Muscle of back (tissue), 11 donors: ENCODE results near the gene NDP. TPM values are rescaled to one million over a fixed set of nuclear protein-coding genes. Genes with fewer than 3 reads are reported as not detected.
"Not testable (repeated sequence)": the region's sequence is repeated elsewhere in the genome, so short reads cannot be mapped to it uniquely, and the experiment has no call there.

Experiments
- DNase-seq, 3 donors: peaks; one replicate each; pipeline versions ENCODE4 v3.0.0 to v3.0.0-alpha.2; 2013
- polyA plus RNA-seq, 10 donors: library from polyadenylated mRNA; unstranded; fragments of 120-200 nt; gene quantifications; one replicate each; pipeline ENCODE4 v1.2.1, GENCODE V29; 2013; ENCODE audit not compliant: insufficient read length in 10 of 10

NDP gene
- polyA plus RNA-seq, 10 donors: 0.67 to 3.8 (median 2.4) TPM

GRCh38 chrX:43971966-43972961, 926 bp downstream of the NDP start:
- DNase-seq: no peak

DNA sequence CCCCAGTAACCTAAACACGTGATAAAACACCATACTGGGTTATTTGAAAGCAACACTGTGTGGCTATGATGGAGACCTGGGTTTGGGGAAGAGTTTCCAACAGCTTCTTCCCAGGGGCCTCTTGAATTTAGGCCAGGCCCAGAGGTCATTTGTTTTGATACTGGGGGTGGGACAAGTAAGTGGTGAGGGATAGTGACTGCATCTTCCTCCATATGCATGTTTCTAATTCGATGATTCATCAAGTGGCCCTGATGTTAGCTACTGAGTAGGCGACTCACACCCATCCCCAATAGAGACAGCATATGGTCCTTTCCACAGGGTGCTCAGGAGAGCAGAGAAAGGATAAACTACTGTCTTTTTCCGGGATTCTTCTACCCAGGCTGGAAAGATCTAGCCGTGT, 2.7 kb downstream of the NDP start:
- DNase-seq: peak in 1 of 3 donors; percentile 28

DNA sequence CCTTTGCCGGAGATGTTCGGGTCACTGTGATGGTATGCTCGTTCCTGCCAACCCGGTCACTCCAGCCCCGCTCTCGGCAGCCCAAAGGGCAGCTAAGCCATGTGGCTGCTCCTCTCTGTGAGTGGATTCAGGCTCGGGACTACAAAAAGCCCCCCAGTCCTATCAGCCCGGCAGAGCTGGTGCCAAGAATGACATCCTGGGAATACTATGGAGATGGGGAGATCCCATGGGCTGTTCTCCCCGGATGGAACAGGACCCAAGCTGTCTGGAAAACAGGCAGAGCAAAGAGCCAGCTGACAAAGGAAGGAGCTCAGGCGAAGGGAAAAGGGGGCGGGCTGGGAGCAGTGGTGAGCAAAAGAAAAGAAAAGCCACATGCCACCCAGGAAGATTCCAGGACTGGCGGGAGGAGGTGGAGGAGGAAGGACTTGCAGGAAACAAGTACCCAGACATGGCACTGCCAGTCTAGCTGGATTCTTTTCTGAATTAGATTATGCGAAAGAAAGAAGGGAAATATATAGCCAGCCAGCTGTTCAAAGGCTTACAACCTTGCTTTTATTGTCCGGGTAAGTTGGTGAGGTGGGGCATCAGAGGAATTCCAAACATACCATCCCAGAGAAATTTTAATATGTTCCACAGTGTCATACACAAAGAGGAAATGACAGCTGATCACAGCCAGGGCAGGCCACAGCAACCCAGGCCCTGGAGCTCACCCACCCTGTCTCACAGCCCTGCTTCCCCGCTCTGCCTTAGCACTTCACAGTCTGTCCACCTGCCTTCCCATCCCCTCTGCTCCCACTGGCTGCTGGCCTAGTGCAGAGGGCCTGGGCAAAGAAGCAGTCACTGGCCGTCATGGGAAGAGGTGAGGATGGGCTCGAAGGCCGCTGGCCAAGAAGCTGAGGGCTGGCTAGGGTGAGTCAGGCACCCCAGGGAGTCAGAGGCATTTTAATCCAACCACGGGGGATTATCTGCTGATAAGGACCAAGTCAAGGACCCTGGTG, 3.4 kb downstream of the NDP start:
- no peak for DNase-seq

- DNase-seq: no peak
Measured at GRCh38 chrX:43968359-43968781, 4.8 kb downstream of the NDP start.

DNA sequence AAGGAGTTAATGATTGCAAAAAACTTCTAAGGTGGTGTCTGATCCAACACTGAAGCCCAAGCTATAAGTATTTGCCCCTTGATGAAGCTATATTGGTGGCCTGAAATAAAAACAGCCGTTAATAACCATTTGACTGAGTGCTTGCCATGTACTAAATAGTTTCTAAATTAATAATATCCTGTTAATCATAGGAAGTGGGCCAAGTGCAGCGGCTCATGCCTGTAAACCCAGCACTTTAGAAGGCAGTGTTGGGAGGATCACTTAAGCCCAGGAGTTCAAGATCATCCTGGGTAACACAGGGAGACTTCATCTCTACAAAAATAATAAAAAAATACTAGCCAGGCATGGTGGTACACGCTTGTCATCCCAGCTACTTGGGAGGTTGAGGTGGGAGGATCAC, 8.3 kb downstream of the NDP start:
- no peak for DNase-seq

GRCh38 chrX:43963726-43964125, 9.5 kb downstream of the NDP start:
- DNase-seq: no peak

DNA sequence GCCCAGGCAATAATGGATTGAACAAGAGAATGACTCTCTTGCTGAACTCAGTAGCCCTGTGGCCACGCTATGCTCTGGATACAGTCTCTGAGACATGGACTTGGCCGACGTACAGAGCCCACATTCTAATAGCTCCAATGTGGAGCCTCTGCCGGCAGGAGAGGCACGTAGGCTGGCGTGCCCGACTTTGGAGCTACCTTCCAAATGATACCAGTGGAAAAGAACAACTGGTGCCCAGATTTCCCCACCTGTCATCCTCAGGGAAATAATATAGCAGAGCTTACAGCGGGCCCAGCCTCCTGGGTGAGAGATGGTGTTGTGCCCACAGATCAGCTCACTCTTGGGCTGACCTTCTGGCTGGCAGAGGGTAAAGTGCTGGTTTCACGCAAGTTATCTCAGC, 10.6 kb downstream of the NDP start:
- DNase-seq: no peak

GRCh38 chrX:43961699-43962098, 11.5 kb downstream of the NDP start:
- DNase-seq: no peak

GRCh38 chrX:43958529-43958928, 14.7 kb downstream of the NDP start:
- DNase-seq: peak; percentile 65 to 81 (median 70)

DNA sequence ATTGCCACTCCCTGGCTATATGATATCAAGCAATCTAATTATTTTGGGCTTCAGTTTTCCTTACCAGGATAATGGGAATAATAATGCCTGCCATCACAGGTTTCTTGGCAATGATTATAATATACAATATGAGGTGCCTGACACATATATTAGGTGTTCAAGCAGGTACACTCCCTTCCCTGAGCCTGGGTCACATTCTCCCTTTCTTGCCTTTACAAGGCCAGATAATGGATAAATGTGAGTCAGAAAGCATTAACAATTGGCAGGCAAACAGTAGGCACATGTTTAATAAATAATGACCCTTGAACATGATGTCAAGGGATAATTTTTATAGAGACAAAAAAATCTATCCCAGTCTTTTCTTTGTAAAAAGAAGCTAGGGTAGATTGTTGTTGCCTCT, 17.2 kb downstream of the NDP start:
- DNase-seq: no peak

- DNase-seq: no peak
Measured at GRCh38 chrX:43953218-43953617, 20.0 kb downstream of the NDP start.

GRCh38 chrX:43949669-43950068, 23.5 kb downstream of the NDP start:
- DNase-seq: peak in 1 of 3 donors; percentile 21

DNA sequence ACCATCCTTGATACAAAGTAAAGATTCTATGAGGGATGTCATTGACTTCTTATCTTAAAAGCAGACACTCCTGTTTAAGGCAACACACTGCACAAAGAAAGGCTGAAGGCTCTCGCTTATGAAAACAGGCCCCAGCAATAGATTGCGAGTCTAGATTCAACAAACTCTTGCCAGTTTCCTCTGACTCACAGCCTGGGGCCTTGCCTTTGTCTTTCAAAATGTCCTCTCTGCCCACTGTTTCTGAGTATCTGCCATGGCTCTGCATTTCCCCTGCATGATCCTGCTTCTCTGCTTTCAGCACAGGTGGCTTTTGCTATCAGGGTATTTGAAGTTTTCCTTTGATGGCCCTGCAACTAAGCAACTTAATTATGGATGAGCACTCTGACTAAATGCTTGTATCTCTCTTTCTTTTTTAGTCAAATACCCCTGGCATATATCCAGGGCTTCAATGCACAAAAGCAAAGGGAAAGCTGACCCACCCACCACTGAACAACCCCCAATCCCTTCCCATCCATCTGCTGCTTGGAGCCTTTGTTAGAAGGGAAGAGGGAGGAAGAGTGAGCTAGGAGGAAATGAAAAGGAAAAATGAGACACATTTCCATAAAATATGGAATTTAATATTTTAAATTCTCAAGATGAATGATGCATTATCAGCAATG, 32.2 kb downstream of the NDP start:
- no peak for DNase-seq

DNA sequence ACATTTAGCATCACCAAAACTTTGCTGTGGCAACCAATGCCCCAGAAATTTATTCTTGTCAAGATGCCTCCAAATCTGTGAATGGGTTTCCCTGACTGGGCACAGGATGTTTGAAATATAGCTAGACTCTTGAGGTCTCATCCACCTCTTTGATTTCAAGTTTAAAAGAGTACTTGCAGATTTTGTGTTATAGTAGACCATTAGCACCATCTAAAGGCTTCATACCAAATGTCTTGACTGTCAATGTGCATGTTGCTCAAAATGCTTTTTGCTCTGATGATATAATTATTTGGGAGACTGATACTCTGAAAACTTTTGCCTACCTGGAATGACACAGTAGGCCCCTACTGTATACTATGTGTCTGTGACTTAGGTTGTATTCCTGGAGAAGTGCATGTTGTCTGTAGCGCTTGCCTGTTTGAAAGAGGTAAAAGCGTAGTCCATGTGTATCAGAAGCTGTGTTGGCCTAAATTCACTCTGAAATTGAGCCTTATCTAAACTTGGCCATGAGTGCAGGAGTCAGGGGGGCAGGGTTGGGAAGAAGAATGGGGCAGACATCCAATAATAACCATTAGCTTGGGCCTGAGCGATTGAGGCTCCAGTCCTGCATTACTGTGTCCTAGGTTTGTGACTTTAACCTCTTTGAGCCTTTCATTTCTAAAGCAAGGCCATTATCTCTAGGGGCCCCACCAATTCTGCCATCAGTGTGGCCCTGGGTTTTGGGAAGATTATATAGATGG, 33.8 kb downstream of the NDP start:
- peak in 1 of 3 donors; percentile 2 for DNase-seq

DNA sequence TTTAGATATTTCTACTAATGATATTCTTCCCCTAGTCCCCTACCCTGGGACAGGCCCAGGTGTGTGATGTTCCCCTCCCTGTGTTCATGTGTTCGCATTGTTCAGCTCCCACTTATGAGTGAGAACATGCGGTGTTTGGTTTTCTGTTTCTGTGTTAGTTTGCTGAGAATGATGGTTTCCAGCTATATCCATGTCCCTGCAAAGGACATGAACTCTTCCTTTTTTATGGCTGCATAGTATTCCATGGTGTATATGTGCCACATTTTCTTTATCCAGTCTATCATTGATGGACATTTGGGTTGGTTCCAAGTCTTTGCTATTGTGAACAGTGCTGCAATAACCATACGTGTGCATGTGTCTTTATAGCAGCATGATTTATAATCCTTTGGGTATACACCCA, 51.2 kb downstream of the NDP start:
- not testable (repeated sequence) for DNase-seq

GRCh38 chrX:43910772-43911171, 62.4 kb downstream of the NDP start:
- not testable (repeated sequence) for DNase-seq

- no peak for DNase-seq
Measured at GRCh38 chrX:43910012-43910411, 63.2 kb downstream of the NDP start.

GRCh38 chrX:43909141-43909540, 64.0 kb downstream of the NDP start:
- DNase-seq: no peak

DNA sequence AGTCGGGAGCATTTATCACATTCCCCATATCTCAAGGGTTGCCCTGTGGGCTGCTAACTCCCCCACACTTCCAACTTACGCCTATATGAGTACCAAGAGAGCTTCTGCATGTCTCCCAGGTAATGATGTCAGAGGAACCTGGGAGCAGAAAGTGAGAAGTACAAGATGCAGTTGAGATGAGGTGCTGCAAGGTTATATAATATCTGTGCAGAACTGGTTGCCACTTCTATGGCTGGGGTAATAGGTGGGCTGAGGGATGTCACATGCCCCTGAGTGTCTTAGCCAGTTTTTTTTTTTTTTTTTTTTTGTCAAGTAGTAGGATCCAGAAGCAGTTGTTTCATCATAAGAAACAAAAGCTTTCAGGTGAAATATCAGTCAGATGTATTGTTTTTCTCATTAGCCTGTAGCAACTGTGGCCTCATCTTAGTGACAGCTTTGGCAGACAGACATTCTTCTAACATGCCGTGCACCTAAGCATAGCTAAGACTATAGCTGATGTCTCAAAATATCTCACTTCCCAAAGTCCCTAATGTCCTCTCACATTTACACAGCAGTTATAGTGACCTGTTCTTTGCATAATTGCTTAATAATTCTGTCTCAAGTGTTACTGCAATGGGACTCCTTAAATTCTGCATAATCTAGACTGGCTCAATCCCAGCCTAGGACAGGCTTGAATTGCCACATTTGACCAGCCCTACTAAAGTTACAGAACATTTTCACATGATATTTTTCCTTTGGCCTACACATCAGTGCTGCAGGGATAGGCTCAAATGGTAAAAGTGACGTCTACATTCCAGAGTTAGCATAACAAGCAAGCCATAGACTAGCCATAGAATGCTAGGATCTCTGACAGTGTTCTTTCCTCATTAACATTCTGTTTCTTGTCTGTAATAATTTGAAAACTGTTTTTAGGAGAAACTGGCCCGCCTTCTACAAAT, 73.0 kb downstream of the NDP start:
- no peak for DNase-seq
